ENCODE measurements around the gene CNNM4.
"Not testable (repeated sequence)": the region's sequence is repeated elsewhere in the genome, so short reads cannot be mapped to it uniquely, and the experiment has no call there.

The CNNM4 gene

GRCh38 chr2:96797066-96797625 is 36.4 kb downstream of the CNNM4 start:
- no peaks in the 10 kb centered on the region for H3K4me1 ChIP-seq (ENCODE audit: insufficient read depth, low read length)
- no peak overlapping the region for H3K27ac ChIP-seq (ENCODE audit: low read depth, low read length)
- WGBS: 95% methylated on average over 23 of the region's 23 CpGs
- no peaks in the 10 kb centered on the region for H3K27me3 ChIP-seq (ENCODE audit: insufficient read depth, low read length)
- H3K36me3 ChIP-seq (ENCODE audit: insufficient read depth, low read length): no peaks in the 10 kb centered on the region
- no peak overlapping the region for H3K4me3 ChIP-seq (ENCODE audit: low read length)
- no peak overlapping the region for H3K9ac ChIP-seq (ENCODE audit: low read depth, low read length)
- no peaks in the 10 kb centered on the region for H3K9me3 ChIP-seq (ENCODE audit: insufficient read depth, low read depth, low read length)

- H3K4me1 ChIP-seq (ENCODE audit: insufficient read depth, low read length): no peaks in the 10 kb centered on the region
- no peaks in the 10 kb centered on the region for H3K36me3 ChIP-seq (ENCODE audit: insufficient read depth, low read length)
- H3K9ac ChIP-seq (ENCODE audit: low read depth, low read length): no peak overlapping the region
- no peak overlapping the region for H3K27ac ChIP-seq (ENCODE audit: low read depth, low read length)
- 91% methylated on average over 23 of the region's 23 CpGs for WGBS
- H3K4me3 ChIP-seq (ENCODE audit: low read length): no peak overlapping the region
- no peaks in the 10 kb centered on the region for H3K9me3 ChIP-seq (ENCODE audit: insufficient read depth, low read depth, low read length)
- no peaks in the 10 kb centered on the region for H3K27me3 ChIP-seq (ENCODE audit: insufficient read depth, low read length)
Observed at GRCh38 chr2:96798733-96799622, 38.3 kb downstream of the CNNM4 start.

DNA sequence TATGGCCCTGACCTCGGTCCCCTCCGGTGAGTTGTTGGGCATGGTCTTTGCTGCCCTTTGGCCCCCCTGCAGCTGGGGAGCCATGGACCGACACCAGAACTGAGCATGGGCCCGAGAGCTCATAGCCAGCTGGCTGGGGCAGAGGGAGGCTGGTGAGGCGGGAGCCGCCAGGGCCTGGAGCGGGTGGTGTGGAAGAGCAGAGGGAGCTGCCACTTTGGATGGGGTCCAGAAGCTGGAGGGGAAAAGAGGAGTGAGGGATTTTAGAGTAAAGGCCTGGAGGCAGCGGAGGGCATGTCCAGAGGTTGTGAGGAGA is 38.9 kb downstream of the CNNM4 start:
- no peaks in the 10 kb centered on the region for H3K36me3 ChIP-seq (ENCODE audit: insufficient read depth, low read length)
- H3K4me3 ChIP-seq (ENCODE audit: low read length): no peak overlapping the region
- no peak overlapping the region for H3K27ac ChIP-seq (ENCODE audit: low read depth, low read length)
- WGBS: 93% methylated on average over 8 of the region's 8 CpGs
- H3K9me3 ChIP-seq (ENCODE audit: insufficient read depth, low read depth, low read length): no peaks in the 10 kb centered on the region
- H3K27me3 ChIP-seq (ENCODE audit: insufficient read depth, low read length): no peaks in the 10 kb centered on the region
- no peaks in the 10 kb centered on the region for H3K4me1 ChIP-seq (ENCODE audit: insufficient read depth, low read length)
- no peak overlapping the region for H3K9ac ChIP-seq (ENCODE audit: low read depth, low read length)

GRCh38 chr2:96800061-96801004 is 39.6 kb downstream of the CNNM4 start:
- H3K36me3 ChIP-seq (ENCODE audit: insufficient read depth, low read length): no peaks in the 10 kb centered on the region
- WGBS: 92% methylated on average over 27 of the region's 27 CpGs
- no peaks in the 10 kb centered on the region for H3K4me1 ChIP-seq (ENCODE audit: insufficient read depth, low read length)
- no peaks in the 10 kb centered on the region for H3K9me3 ChIP-seq (ENCODE audit: insufficient read depth, low read depth, low read length)
- H3K27ac ChIP-seq (ENCODE audit: low read depth, low read length): no peak overlapping the region
- H3K9ac ChIP-seq (ENCODE audit: low read depth, low read length): no peak overlapping the region
- no peak overlapping the region for H3K4me3 ChIP-seq (ENCODE audit: low read length)
- H3K27me3 ChIP-seq (ENCODE audit: insufficient read depth, low read length): no peaks in the 10 kb centered on the region

DNA sequence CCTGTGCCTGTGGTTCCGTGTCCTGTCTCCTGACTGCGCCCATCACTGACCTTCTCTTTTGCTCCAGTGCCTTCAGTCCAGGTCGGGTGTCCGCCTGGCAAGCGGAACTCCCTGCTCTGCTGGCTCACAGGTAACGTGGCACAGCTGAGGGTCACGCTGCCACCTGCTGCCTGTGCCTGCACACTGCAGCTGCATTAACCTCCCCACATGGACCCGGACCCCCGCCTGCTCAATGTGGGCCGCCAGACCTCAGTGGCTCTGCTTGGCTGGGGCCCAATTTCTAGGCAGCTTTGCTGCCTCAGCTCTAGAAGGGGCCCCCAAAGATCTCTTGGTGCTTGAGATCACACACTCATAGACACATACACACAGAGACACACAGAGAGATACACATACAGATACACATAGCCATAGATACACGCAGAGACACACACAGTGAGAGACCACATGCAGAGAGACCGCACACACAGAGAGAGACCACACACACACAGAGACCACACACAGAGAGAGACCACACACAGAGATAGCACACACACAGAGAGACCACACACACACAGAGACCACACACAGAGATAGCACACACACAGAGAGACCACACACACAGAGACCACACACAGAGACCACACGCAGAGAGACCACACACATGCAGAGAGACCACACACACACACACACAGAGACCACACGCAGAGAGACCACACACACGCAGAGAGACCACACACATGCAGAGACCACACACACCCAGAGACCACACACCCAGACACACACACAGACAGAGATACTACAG is 40.5 kb downstream of the CNNM4 start:
- no peak overlapping the region for H3K9ac ChIP-seq (ENCODE audit: low read depth, low read length)
- no peaks in the 10 kb centered on the region for H3K27me3 ChIP-seq (ENCODE audit: insufficient read depth, low read length)
- no peaks in the 10 kb centered on the region for H3K36me3 ChIP-seq (ENCODE audit: insufficient read depth, low read length)
- no peaks in the 10 kb centered on the region for H3K9me3 ChIP-seq (ENCODE audit: insufficient read depth, low read depth, low read length)
- H3K4me1 ChIP-seq (ENCODE audit: insufficient read depth, low read length): no peaks in the 10 kb centered on the region
- no peak overlapping the region for H3K27ac ChIP-seq (ENCODE audit: low read depth, low read length)
- WGBS: 62% methylated on average over 15 of the region's 15 CpGs
- H3K4me3 ChIP-seq (ENCODE audit: low read length): no peak overlapping the region

DNA sequence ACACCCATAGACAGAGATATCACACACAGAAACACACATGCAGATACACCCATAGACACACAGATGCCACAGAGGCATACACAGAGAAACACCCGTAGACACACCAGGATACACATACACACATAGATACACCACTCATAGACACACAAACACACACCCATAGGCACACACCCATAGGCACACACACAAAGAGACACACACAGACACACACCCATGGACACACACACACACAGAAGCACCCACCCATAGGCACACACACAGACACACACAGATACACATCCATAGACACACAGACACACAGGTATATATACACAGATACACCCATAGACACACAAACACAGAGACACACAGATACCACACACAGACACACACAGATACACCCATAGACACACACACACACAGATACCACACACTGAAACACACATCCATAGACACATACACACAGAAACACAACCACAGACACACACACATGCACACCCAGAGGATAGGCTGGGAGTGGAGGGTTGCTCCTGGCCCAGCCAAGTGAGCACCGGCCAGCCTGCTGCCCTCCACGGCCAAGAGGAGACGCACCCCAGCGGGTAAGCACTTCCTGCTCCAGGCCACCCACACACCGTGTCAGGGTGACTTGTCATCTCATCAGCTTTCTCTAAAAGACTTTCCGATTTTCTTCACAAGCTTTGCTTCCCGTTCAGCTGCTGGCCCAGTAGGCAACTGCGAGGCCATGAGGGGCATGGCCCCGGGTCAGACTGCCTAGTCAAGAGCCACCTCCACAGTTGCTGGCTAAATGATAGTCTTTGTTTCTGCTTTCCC is 41.3 kb downstream of the CNNM4 start:
- Histone ChIP-seq H3K27ac (ENCODE audit: low read depth, low read length) (no peak overlapping the region), H3K9me3 (ENCODE audit: insufficient read depth, low read depth, low read length) (no peaks in the 10 kb centered on the region), H3K4me3 (ENCODE audit: low read length) (no peak overlapping the region), H3K4me1 (ENCODE audit: insufficient read depth, low read length) (no peaks in the 10 kb centered on the region), H3K27me3 (ENCODE audit: insufficient read depth, low read length) (no peaks in the 10 kb centered on the region), H3K36me3 (ENCODE audit: insufficient read depth, low read length) (no peaks in the 10 kb centered on the region), H3K9ac (ENCODE audit: low read depth, low read length) (no peak overlapping the region)
- 90% methylated on average over 10 of the region's 10 CpGs for WGBS

- no peaks in the 10 kb centered on the region for H3K27me3 ChIP-seq (ENCODE audit: insufficient read depth, low read length)
- WGBS: 96% methylated on average over 7 of the region's 7 CpGs
- H3K4me1 ChIP-seq (ENCODE audit: insufficient read depth, low read length): no peaks in the 10 kb centered on the region
- H3K9ac ChIP-seq (ENCODE audit: low read depth, low read length): no peak overlapping the region
- H3K9me3 ChIP-seq (ENCODE audit: insufficient read depth, low read depth, low read length): no peaks in the 10 kb centered on the region
- H3K27ac ChIP-seq (ENCODE audit: low read depth, low read length): no peak overlapping the region
- H3K36me3 ChIP-seq (ENCODE audit: insufficient read depth, low read length): no peaks in the 10 kb centered on the region
- no peak overlapping the region for H3K4me3 ChIP-seq (ENCODE audit: low read length)
Observed at GRCh38 chr2:96802721-96803120, 42.0 kb downstream of the CNNM4 start.

GRCh38 chr2:96804986-96805385 is 44.3 kb downstream of the CNNM4 start:
- H3K4me1 ChIP-seq (ENCODE audit: insufficient read depth, low read length): no peaks in the 10 kb centered on the region
- H3K36me3 ChIP-seq (ENCODE audit: insufficient read depth, low read length): 0 out of 2 replicates have a peak, but pooled peaks cover 5% of the 10 kb centered on the region
- no peak overlapping the region for H3K4me3 ChIP-seq (ENCODE audit: low read length)
- H3K27ac ChIP-seq (ENCODE audit: low read depth, low read length): no peak overlapping the region
- no peaks in the 10 kb centered on the region for H3K27me3 ChIP-seq (ENCODE audit: insufficient read depth, low read length)
- no peak overlapping the region for H3K9ac ChIP-seq (ENCODE audit: low read depth, low read length)
- H3K9me3 ChIP-seq (ENCODE audit: insufficient read depth, low read depth, low read length): no peaks in the 10 kb centered on the region

- H3K9me3 ChIP-seq (ENCODE audit: insufficient read depth, low read depth, low read length); H3K36me3 ChIP-seq (ENCODE audit: insufficient read depth, low read length); H3K27me3 ChIP-seq (ENCODE audit: insufficient read depth, low read length); H3K9ac ChIP-seq (ENCODE audit: low read depth, low read length); H3K4me3 ChIP-seq (ENCODE audit: low read length); H3K4me1 ChIP-seq (ENCODE audit: insufficient read depth, low read length); H3K27ac ChIP-seq (ENCODE audit: low read depth, low read length): not testable (repeated sequence)
- WGBS: 92% methylated on average over 10 of the region's 20 CpGs
Observed at GRCh38 chr2:96805946-96806345, 45.2 kb downstream of the CNNM4 start.

GRCh38 chr2:96806468-96807126 is 45.9 kb downstream of the CNNM4 start:
- Histone ChIP-seq H3K36me3 (ENCODE audit: insufficient read depth, low read length) (0 out of 2 replicates have a peak, but pooled peaks cover 5% of the 10 kb centered on the region), H3K4me1 (ENCODE audit: insufficient read depth, low read length) (no peaks in the 10 kb centered on the region), H3K9ac (ENCODE audit: low read depth, low read length) (no peak overlapping the region), H3K9me3 (ENCODE audit: insufficient read depth, low read depth, low read length) (no peaks in the 10 kb centered on the region), H3K27me3 (ENCODE audit: insufficient read depth, low read length) (no peaks in the 10 kb centered on the region), H3K27ac (ENCODE audit: low read depth, low read length) (no peak overlapping the region), H3K4me3 (ENCODE audit: low read length) (no peak overlapping the region)
- 94% methylated on average over 14 of the region's 23 CpGs for WGBS

All from HUES64 (cell line).